K562 (cell line): Measurements from ENCODE around the gene BCL11A. TPM values are rescaled to one million over a fixed set of nuclear protein-coding genes. Genes with fewer than 3 reads are reported as not detected.

Experiments used
- ATAC-seq: fragments of 200-7000 bp; cut with Tn5 transposase; 3 replicates; pipeline ENCODE4 v1.9.1; 2020; ENCODE audit warnings: moderate library complexity
- BruUV-seq: library from RNA; stranded (reverse); fragments of 400-500 nt; replicated peaks from 2 replicates; lab custom pipeline; 2021; lab: Mats Ljungman, UMichigan
- CTCF ChIA-PET: fragments of 300-600 bp; formaldehyde crosslinking; extraction: SDS; loops from one replicate; lab custom pipeline; 2021; ENCODE audit warnings: low intra/inter-chr PET ratio; lab: Yijun Ruan, JAX
- POLR2A ChIA-PET: fragments of 300-600, 350-650 bp; sonication (Branson Sonifier 250); formaldehyde crosslinking; extraction: SDS; loops from one replicate; lab custom pipeline; 2021; ENCODE audit warnings: antibody characterized with exemption, inconsistent platforms; lab: Yijun Ruan, JAX
- DNase-seq, 4 experiments: peaks; one replicate each; pipeline versions ENCODE4 v3.0.0 to v3.0.0-alpha.2; 2011 to 2018; ENCODE audit warnings: low spot score in 3 of 4, mixed read lengths in 3 of 4; ENCODE audit errors: extremely low read depth in 1 of 4
- FAIRE-seq: peaks from 2 replicates; lab custom pipeline; 2011; peaks lifted over from hg19 to GRCh38; lab: Jason Lieb, UNC
- H2AFZ ChIP-seq: 2 replicates; pipeline ENCODE4 v1.6.0; 2011; ENCODE audit warnings: low read depth, low read length, control low read depth, inconsistent platforms
- H3K27ac ChIP-seq: fragments of 200-600 bp; 3 replicates; pipeline ENCODE4 v1.8.0; 2011; ENCODE audit warnings: low read depth, mild to moderate bottlenecking, control low read depth, inconsistent platforms, low read length, moderate library complexity, mixed read lengths; ENCODE audit errors: extremely low read depth
- H3K27me3 ChIP-seq, 2 experiments: fragments of 300-600 bp in 1 of 2; 2 replicates in 1 of 2; 3 replicates in 1 of 2; pipeline versions ENCODE4 v1.6.0 to v1.8.0; 2011; ENCODE audit warnings: inconsistent platforms in 2 of 2, low read length in 2 of 2, mild to moderate bottlenecking in 1 of 2, mixed read lengths in 1 of 2, moderate library complexity in 1 of 2; ENCODE audit not compliant: control insufficient read depth in 2 of 2, insufficient read depth in 2 of 2
- H3K36me3 ChIP-seq: fragments of 300-600 bp; 3 replicates; pipeline ENCODE4 v1.8.0; 2011; ENCODE audit warnings: mild to moderate bottlenecking, low read length, inconsistent platforms; ENCODE audit not compliant: control insufficient read depth, insufficient read depth
- H3K4me1 ChIP-seq, 2 experiments: fragments of 200-600 bp in 1 of 2; replicated peaks in 1 of 2; 2 replicates in 1 of 2; 3 replicates in 1 of 2; pipeline versions ENCODE4 v1.5.1 to v1.8.0; 2011; ENCODE audit warnings: inconsistent platforms in 2 of 2, low read length in 2 of 2, mild to moderate bottlenecking in 1 of 2, mixed read lengths in 1 of 2, moderate library complexity in 1 of 2; ENCODE audit not compliant: control insufficient read depth in 2 of 2, insufficient read depth in 2 of 2
- H3K4me2 ChIP-seq: 2 replicates; pipeline ENCODE4 v1.6.1; 2011; ENCODE audit warnings: low read length, control low read depth, inconsistent platforms, mixed read lengths; ENCODE audit not compliant: insufficient read depth
- H3K4me3 ChIP-seq: fragments of 200-600 bp; sonication (generic), shearing (Covaris generic); 2 replicates; pipeline ENCODE4 v1.5.1; 2016; ENCODE audit warnings: control low read depth, inconsistent platforms
- H3K79me2 ChIP-seq: fragments of 200-600 bp; 3 replicates; pipeline ENCODE4 v1.8.0; 2011; ENCODE audit warnings: low read length, inconsistent platforms; ENCODE audit not compliant: control insufficient read depth, insufficient read depth
- H3K9ac ChIP-seq, 2 experiments: 2 replicates each; pipeline versions ENCODE4 v1.6.0 to v1.6.1; 2011; ENCODE audit warnings: low read depth in 2 of 2, low read length in 2 of 2, control low read depth in 1 of 2, inconsistent platforms in 1 of 2, mild to moderate bottlenecking in 1 of 2, mixed read lengths in 1 of 2; ENCODE audit not compliant: insufficient read depth in 1 of 2
- H3K9me1 ChIP-seq: one replicate; pipeline ENCODE4 v1.6.0; 2011; ENCODE audit warnings: inconsistent platforms, mild to moderate bottlenecking, low read length, moderate library complexity; ENCODE audit not compliant: control insufficient read depth, insufficient read depth
- H3K9me3 ChIP-seq: replicated peaks from 2 replicates; pipeline ENCODE4 v1.5.1; 2011; ENCODE audit warnings: low read depth, low read length, inconsistent platforms; ENCODE audit not compliant: control insufficient read depth, insufficient read depth
- H4K20me1 ChIP-seq: replicated peaks from 2 replicates; pipeline ENCODE4 v1.6.1; 2011; ENCODE audit warnings: low read length, inconsistent platforms, mixed read lengths; ENCODE audit not compliant: control insufficient read depth, insufficient read depth
- BRCA1 ChIP-seq, 2 experiments: fragments of 450-650 bp in 1 of 2; sonication (generic) in 1 of 2; formaldehyde crosslinking in 1 of 2; IDR thresholded peaks; 2 replicates each; pipeline versions ENCODE4 v1.5.0 to v1.6.1; 2017 to 2020; ENCODE audit warnings: mild to moderate bottlenecking in 1 of 2, missing genetic modification reagents in 1 of 2
- CEBPB ChIP-seq: fragments of 450-650 bp; IDR thresholded peaks from 2 replicates; pipeline ENCODE4 v1.6.1; 2016; ENCODE audit warnings: missing genetic modification characterization, missing compliant biosample characterization
- NRF1 ChIP-seq, 2 experiments: fragments of 450-650 bp; IDR thresholded peaks in 1 of 2; conservative IDR thresholded peaks in 1 of 2; 2 replicates each; pipeline ENCODE4 v1.6.1; 2014; ENCODE audit warnings: mild to moderate bottlenecking in 2 of 2
- PHTF2 ChIP-seq: fragments of 250-450 bp; sonication (Bioruptor Pico); IDR thresholded peaks from 2 replicates; pipeline ENCODE4 v1.5.0; 2021; ENCODE audit warnings: mild to moderate bottlenecking
- SPI1 ChIP-seq: IDR thresholded peaks from 2 replicates; pipeline ENCODE4 v1.6.1; 2011; ENCODE audit warnings: low read depth, low read length, control low read depth, borderline replicate concordance
- YY1 ChIP-seq, 3 experiments: IDR thresholded peaks; 2 replicates each; pipeline ENCODE4 v1.6.1; 2011; ENCODE audit warnings: low read length in 2 of 3, mild to moderate bottlenecking in 2 of 3, moderate library complexity in 2 of 3, borderline replicate concordance in 1 of 3, control low read depth in 1 of 3, low read depth in 1 of 3; ENCODE audit not compliant: insufficient read depth in 3 of 3, insufficient replicate concordance in 2 of 3, control insufficient read depth in 1 of 3, insufficient read length in 1 of 3; ENCODE audit errors: extremely low read depth in 1 of 3
- ZNF41 ChIP-seq: fragments of 250-450 bp; sonication (Bioruptor Pico); conservative IDR thresholded peaks from 2 replicates; pipeline ENCODE4 v1.4.0; 2020; ENCODE audit warnings: mild to moderate bottlenecking
- WGBS: fragments of 100-300 bp; shearing (Covaris generic); methylation state at CpG from one replicate; pipeline ENCODE4 v1.1.6; 2016; ENCODE audit warnings: low coverage, mixed read lengths; ENCODE audit not compliant: insufficient coverage; ENCODE audit errors: missing lambda C conversion rate; 5-methylcytosine and 5-hydroxymethylcytosine counted together
- in situ Hi-C: fragments of 300-500 bp; cut with MboI; formaldehyde crosslinking; loops from 4 replicates; pipeline ENCODE4 v1.15.0; 2018; ENCODE audit warnings: inconsistent platforms, mixed read lengths
- intact Hi-C: fragments of 100-400 bp; cut with micrococcal nuclease; formaldehyde crosslinking; loops from 2 replicates; pipeline ENCODE4 v1.14.2; 2022
- polyA plus RNA-seq, 8 experiments: library from polyadenylated mRNA; depleted of rRNA in 4 of 8; stranded (reverse) in 5 of 8; unstranded in 3 of 8; fragments of >200 nt; fragmentation: Nextera tagmentation in 2 of 8; fragmentation: Illumina TruSeq in 1 of 8; extraction: Ambion mirVana in 2 of 8; extraction: Trizol in 1 of 8; gene quantifications; 2 replicates each; pipeline versions ENCODE4 v1.2.1 to v1.2.3, GENCODE V29; 2011 to 2014; ENCODE audit warnings: inconsistent platforms in 1 of 8, missing spikeins in 1 of 8
- total RNA-seq, 7 experiments: library from RNA; depleted of rRNA in 6 of 7; stranded (reverse); fragments of >200 nt in 6 of 7; fragmentation: Illumina TruSeq in 2 of 7; extraction: Trizol in 2 of 7; gene quantifications; 2 replicates each; pipeline versions ENCODE4 v1.2.1 to v1.2.3, GENCODE V29; 2011 to 2021; ENCODE audit warnings: low replicate concordance in 1 of 7
- TF ChIP-seq, protein P1 (sequence below): fragments of 450-650 bp; IDR thresholded peaks from 2 replicates; pipeline ENCODE4 v1.6.1; 2016
- TF ChIP-seq, protein P2 (sequence below): sonication (generic); formaldehyde crosslinking; IDR thresholded peaks from 2 replicates; pipeline ENCODE4 v1.8.0; 2023; ENCODE audit warnings: missing genetic modification reagents, mild to moderate bottlenecking, borderline replicate concordance
- TF ChIP-seq, protein P3 (sequence below): fragments of 250-450 bp; sonication (Bioruptor Pico); IDR thresholded peaks from 2 replicates; pipeline ENCODE4 v1.8.0; 2021; ENCODE audit warnings: borderline replicate concordance, mild to moderate bottlenecking, moderate library complexity; ENCODE audit not compliant: poor library complexity, severe bottlenecking

BCL11A gene
- total and polyA plus RNA-seq, 9 of the 15 experiments (the other 6 are each of a cell fraction or from before 2014, with no cell fraction given) = 0.13 TPM; not detected in 8

DNA sequence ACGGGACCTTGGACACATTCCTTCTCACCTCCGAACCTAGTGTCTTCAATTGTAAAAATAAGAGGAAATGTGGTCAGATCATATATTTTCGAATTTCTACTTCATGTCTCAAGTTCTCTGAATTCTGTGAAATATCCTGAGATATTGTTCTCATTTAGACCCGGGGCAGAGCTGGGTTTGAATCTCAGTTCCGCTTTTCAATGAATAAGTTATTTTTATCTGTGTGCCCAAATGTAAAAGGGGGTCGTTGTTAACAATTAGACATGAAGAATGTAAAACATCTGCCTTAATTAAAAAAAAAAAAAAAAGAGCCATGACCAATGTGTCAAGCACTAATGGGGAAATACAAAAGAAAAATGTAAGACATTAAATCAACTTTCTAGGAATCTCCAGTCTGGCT lies 48.9 kb upstream of the BCL11A start:
- H3K9me1 ChIP-seq = no peaks in the 10 kb centered on the region
- no peak overlapping the region for H3K4me2 ChIP-seq
- no peaks in the 10 kb centered on the region for H3K4me1 ChIP-seq
- DNase-seq = no peak
- ATAC-seq = no peak
- WGBS = 2% methylated on average over 6 of the region's 6 CpGs
- H3K9me3 ChIP-seq = no peaks in the 10 kb centered on the region
- intact Hi-C loops (no loop called here), in situ Hi-C loops (no loop called here)
- no peak overlapping the region for H3K27ac ChIP-seq
- no TSS peak for BruUV-seq
- ChIA-PET POLR2A (no interaction called here), CTCF (no interaction called here)
- H3K79me2 ChIP-seq = no peaks in the 10 kb centered on the region
- H3K27me3 ChIP-seq = peaks cover 0 to 26% of the 10 kb centered on the region in 2 experiments; a peak in 3 of 5 replicates
- no peak overlapping the region for H3K4me3 ChIP-seq
- no peak overlapping the region for H2AFZ ChIP-seq
- H4K20me1 ChIP-seq = no peaks in the 10 kb centered on the region
- H3K9ac ChIP-seq = no peak overlapping the region
- no peak for FAIRE-seq
- H3K36me3 ChIP-seq = no peaks in the 10 kb centered on the region
- TF ChIP-seq, protein P1, sequence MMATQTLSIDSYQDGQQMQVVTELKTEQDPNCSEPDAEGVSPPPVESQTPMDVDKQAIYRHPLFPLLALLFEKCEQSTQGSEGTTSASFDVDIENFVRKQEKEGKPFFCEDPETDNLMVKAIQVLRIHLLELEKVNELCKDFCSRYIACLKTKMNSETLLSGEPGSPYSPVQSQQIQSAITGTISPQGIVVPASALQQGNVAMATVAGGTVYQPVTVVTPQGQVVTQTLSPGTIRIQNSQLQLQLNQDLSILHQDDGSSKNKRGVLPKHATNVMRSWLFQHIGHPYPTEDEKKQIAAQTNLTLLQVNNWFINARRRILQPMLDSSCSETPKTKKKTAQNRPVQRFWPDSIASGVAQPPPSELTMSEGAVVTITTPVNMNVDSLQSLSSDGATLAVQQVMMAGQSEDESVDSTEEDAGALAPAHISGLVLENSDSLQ = no peak
- no peak for TF ChIP-seq BRCA1 (IDR thresholded peaks at IDR 0.05)
- no peak for TF ChIP-seq BRCA1 (CRISPR knock-in tag; IDR thresholded peaks at IDR 0.05)
- TF ChIP-seq PHTF2 (CRISPR knock-in tag) = no peak
- no peak for TF ChIP-seq CEBPB
- no peak for TF ChIP-seq NRF1 (conservative IDR thresholded peaks at IDR 0.05 in 1 of 2, IDR thresholded peaks at IDR 0.05 in 1 of 2)
- TF ChIP-seq, protein P2, sequence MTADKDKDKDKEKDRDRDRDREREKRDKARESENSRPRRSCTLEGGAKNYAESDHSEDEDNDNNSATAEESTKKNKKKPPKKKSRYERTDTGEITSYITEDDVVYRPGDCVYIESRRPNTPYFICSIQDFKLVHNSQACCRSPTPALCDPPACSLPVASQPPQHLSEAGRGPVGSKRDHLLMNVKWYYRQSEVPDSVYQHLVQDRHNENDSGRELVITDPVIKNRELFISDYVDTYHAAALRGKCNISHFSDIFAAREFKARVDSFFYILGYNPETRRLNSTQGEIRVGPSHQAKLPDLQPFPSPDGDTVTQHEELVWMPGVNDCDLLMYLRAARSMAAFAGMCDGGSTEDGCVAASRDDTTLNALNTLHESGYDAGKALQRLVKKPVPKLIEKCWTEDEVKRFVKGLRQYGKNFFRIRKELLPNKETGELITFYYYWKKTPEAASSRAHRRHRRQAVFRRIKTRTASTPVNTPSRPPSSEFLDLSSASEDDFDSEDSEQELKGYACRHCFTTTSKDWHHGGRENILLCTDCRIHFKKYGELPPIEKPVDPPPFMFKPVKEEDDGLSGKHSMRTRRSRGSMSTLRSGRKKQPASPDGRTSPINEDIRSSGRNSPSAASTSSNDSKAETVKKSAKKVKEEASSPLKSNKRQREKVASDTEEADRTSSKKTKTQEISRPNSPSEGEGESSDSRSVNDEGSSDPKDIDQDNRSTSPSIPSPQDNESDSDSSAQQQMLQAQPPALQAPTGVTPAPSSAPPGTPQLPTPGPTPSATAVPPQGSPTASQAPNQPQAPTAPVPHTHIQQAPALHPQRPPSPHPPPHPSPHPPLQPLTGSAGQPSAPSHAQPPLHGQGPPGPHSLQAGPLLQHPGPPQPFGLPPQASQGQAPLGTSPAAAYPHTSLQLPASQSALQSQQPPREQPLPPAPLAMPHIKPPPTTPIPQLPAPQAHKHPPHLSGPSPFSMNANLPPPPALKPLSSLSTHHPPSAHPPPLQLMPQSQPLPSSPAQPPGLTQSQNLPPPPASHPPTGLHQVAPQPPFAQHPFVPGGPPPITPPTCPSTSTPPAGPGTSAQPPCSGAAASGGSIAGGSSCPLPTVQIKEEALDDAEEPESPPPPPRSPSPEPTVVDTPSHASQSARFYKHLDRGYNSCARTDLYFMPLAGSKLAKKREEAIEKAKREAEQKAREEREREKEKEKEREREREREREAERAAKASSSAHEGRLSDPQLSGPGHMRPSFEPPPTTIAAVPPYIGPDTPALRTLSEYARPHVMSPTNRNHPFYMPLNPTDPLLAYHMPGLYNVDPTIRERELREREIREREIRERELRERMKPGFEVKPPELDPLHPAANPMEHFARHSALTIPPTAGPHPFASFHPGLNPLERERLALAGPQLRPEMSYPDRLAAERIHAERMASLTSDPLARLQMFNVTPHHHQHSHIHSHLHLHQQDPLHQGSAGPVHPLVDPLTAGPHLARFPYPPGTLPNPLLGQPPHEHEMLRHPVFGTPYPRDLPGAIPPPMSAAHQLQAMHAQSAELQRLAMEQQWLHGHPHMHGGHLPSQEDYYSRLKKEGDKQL (CRISPR knock-in tag) = no peak
- TF ChIP-seq, protein P3, sequence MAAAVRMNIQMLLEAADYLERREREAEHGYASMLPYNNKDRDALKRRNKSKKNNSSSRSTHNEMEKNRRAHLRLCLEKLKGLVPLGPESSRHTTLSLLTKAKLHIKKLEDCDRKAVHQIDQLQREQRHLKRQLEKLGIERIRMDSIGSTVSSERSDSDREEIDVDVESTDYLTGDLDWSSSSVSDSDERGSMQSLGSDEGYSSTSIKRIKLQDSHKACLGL = no peak
- no peak for TF ChIP-seq ZNF41 (CRISPR knock-in tag)
- no peak for TF ChIP-seq SPI1
- no peak for TF ChIP-seq YY1 (IDR thresholded peaks at IDR 0.05; ENCODE audit: borderline replicate concordance in 1 of 3, control insufficient read depth in 1 of 3, extremely low read depth in 1 of 3, insufficient read depth in 3 of 3, insufficient read length in 1 of 3, insufficient replicate concordance in 2 of 3, low read depth in 1 of 3, low read length in 2 of 3)
